ENCODE measurements around the gene CCDC24. TPM values are rescaled to one million over a fixed set of nuclear protein-coding genes. Genes with fewer than 3 reads are reported as not detected.
A peak's percentile ranks its signal among the peaks of the same experiment; 100 is the strongest.

The CCDC24 gene
- total and polyA plus RNA-seq, 9 donors = 1.1 to 23.3 (median 6.3) TPM

- no peaks in the 10 kb centered on the region for H3K9me3 ChIP-seq
- peaks cover 13% of the 10 kb centered on the region for H3K4me1 ChIP-seq (ENCODE audit: insufficient read depth)
- TF ChIP-seq POLR2A (IDR thresholded peaks at IDR 0.05) (no peak), CTCF (IDR thresholded peaks at IDR 0.05) (no peak), EP300 (IDR thresholded peaks at IDR 0.05) (no peak)
- peak overlapping the region; percentile 84 for H3K4me3 ChIP-seq
- no peaks in the 10 kb centered on the region for H3K36me3 ChIP-seq
- H3K27ac ChIP-seq = peak overlapping the region; percentile 49 to 64
- peak; percentile 54 to 78 (median 70) for DNase-seq
- H3K27me3 ChIP-seq = no peaks in the 10 kb centered on the region
- intact Hi-C loops (cut with DNase I) = no loop called here
- 2 to 3% (median 3%) methylated on average over 22 to 45 of the region's 45 CpGs for WGBS, 3 donors
These were observed 11.7 kb upstream of the CCDC24 start for GRCh38 chr1:43979528-43980254.

- Histone ChIP-seq H3K27ac (peak overlapping the region; percentile 49 to 64), H3K27me3 (no peaks in the 10 kb centered on the region), H3K36me3 (no peaks in the 10 kb centered on the region), H3K4me1 (ENCODE audit: insufficient read depth) (peaks cover 12% of the 10 kb centered on the region), H3K9me3 (no peaks in the 10 kb centered on the region), H3K4me3 (peak overlapping the region; percentile 84)
- TF ChIP-seq POLR2A (IDR thresholded peaks at IDR 0.05) (no peak), CTCF (IDR thresholded peaks at IDR 0.05) (no peak), EP300 (IDR thresholded peaks at IDR 0.05) (no peak)
- DNase-seq = no peak
- 44 to 61% (median 47%) methylated on average over 13 of the region's 13 CpGs for WGBS, 3 donors
- intact Hi-C loops (cut with DNase I) = no loop called here
These were observed 10.9 kb upstream of the CCDC24 start for GRCh38 chr1:43980255-43981134.

GRCh38 chr1:43981135-43981491, 10.3 kb upstream of the CCDC24 start:
- intact Hi-C loops (cut with DNase I) = no loop called here
- Histone ChIP-seq H3K27ac (no peak overlapping the region), H3K36me3 (no peaks in the 10 kb centered on the region), H3K9me3 (no peaks in the 10 kb centered on the region), H3K27me3 (no peaks in the 10 kb centered on the region), H3K4me1 (ENCODE audit: insufficient read depth) (peaks cover 9% of the 10 kb centered on the region), H3K4me3 (no peak overlapping the region)
- DNase-seq = no peak
- no peak for TF ChIP-seq POLR2A (IDR thresholded peaks at IDR 0.05)
- TF ChIP-seq CTCF (IDR thresholded peaks at IDR 0.05) = no peak
- TF ChIP-seq EP300 (IDR thresholded peaks at IDR 0.05) = no peak
- 82 to 86% (median 86%) methylated on average over 20 of the region's 20 CpGs for WGBS, 3 donors

- no peaks in the 10 kb centered on the region for H3K27me3 ChIP-seq
- peaks cover 9% of the 10 kb centered on the region for H3K4me1 ChIP-seq (ENCODE audit: insufficient read depth)
- TF ChIP-seq POLR2A (IDR thresholded peaks at IDR 0.05) = no peak
- no peak for TF ChIP-seq CTCF (IDR thresholded peaks at IDR 0.05)
- no peak for TF ChIP-seq EP300 (IDR thresholded peaks at IDR 0.05)
- no peak overlapping the region for H3K4me3 ChIP-seq
- H3K27ac ChIP-seq = no peak overlapping the region
- intact Hi-C loops (cut with DNase I) = no loop called here
- no peaks in the 10 kb centered on the region for H3K9me3 ChIP-seq
- no peaks in the 10 kb centered on the region for H3K36me3 ChIP-seq
- no peak for DNase-seq
- 92 to 95% (median 94%) methylated on average over 20 of the region's 20 CpGs for WGBS, 3 donors
These were observed 9.8 kb upstream of the CCDC24 start for GRCh38 chr1:43981636-43982035.

Measured in ovary (tissue), 9 donors.